Panc1 (cell line): ENCODE data around the gene ZFP36L1. TPM values are rescaled to one million over a fixed set of nuclear protein-coding genes. Genes with fewer than 3 reads are reported as not detected.

Source experiments
- ATAC-seq: fragments of 200-7000 bp; cut with Tn5 transposase; 2 replicates; pipeline ENCODE4 v1.9.1; 2020; ENCODE audit warnings: mild to moderate bottlenecking, moderate library complexity
- BruUV-seq: library from RNA; stranded (reverse); fragments of 400-500 nt; replicated peaks from 2 replicates; lab custom pipeline; 2021; lab: Mats Ljungman, UMichigan
- CTCF ChIA-PET: fragments of 300-600 bp; sonication (Branson Sonifier 250); formaldehyde crosslinking; loops from one replicate; lab custom pipeline; 2022; ENCODE audit warnings: antibody characterized with exemption; lab: Charles Lee
- POLR2A ChIA-PET: fragments of 300-600 bp; sonication (Branson Sonifier 250); formaldehyde crosslinking; loops from one replicate; lab custom pipeline; 2022; ENCODE audit warnings: antibody characterized with exemption; lab: Charles Lee
- DNase-seq: peaks from one replicate; pipeline ENCODE4 v3.0.0-alpha.2; 2010; ENCODE audit warnings: low read depth, low spot score
- H3K27ac ChIP-seq: 2 replicates; pipeline ENCODE4 v1.5.1; 2011; ENCODE audit warnings: mild to moderate bottlenecking, low read length, inconsistent platforms
- H3K27me3 ChIP-seq: fragments of 200-500 bp; sonication (Bioruptor generic); 2 replicates; pipeline ENCODE4 v1.6.0; 2014; ENCODE audit warnings: low read length, inconsistent platforms; ENCODE audit not compliant: control insufficient read depth, insufficient read depth
- H3K36me3 ChIP-seq: fragments of 200-500 bp; sonication (Bioruptor generic); 2 replicates; pipeline ENCODE4 v1.5.1; 2014; ENCODE audit warnings: inconsistent platforms, mild to moderate bottlenecking, low read length, moderate library complexity; ENCODE audit not compliant: control insufficient read depth, insufficient read depth
- H3K4me1 ChIP-seq: 2 replicates; pipeline ENCODE4 v1.5.1; 2011; ENCODE audit warnings: inconsistent platforms, mild to moderate bottlenecking, low read length, moderate library complexity; ENCODE audit not compliant: control insufficient read depth, insufficient read depth
- H3K4me3 ChIP-seq, 2 experiments: 2 replicates each; pipeline ENCODE4 v1.5.1; 2011 to 2012; ENCODE audit warnings: low read depth in 2 of 2, low read length in 2 of 2, mild to moderate bottlenecking in 2 of 2, inconsistent platforms in 1 of 2, moderate library complexity in 1 of 2
- H3K9me3 ChIP-seq: fragments of 200-500 bp; sonication (Bioruptor generic); 2 replicates; pipeline ENCODE4 v1.5.1; 2014; ENCODE audit warnings: low read depth, mild to moderate bottlenecking, inconsistent platforms, low read length, moderate library complexity; ENCODE audit not compliant: control insufficient read depth, insufficient read depth
- CTCF ChIP-seq: fragments of 450-650 bp; IDR thresholded peaks from 2 replicates; pipeline ENCODE4 v1.5.1; 2017; ENCODE audit warnings: mild to moderate bottlenecking
- POLR2AphosphoS5 ChIP-seq: IDR thresholded peaks from 2 replicates; pipeline ENCODE4 v1.6.1; 2012; ENCODE audit warnings: mild to moderate bottlenecking, low read depth, low read length, moderate library complexity
- REST ChIP-seq, 2 experiments: IDR thresholded peaks; 2 replicates each; pipeline ENCODE4 v1.6.1; 2011 to 2012; ENCODE audit warnings: low read depth in 2 of 2, control low read depth in 1 of 2, low read length in 1 of 2, mild to moderate bottlenecking in 1 of 2, moderate library complexity in 1 of 2; ENCODE audit not compliant: insufficient read depth in 1 of 2
- SIN3A ChIP-seq: IDR thresholded peaks from 2 replicates; pipeline ENCODE4 v1.6.1; 2012; ENCODE audit warnings: low read depth, mild to moderate bottlenecking, low read length, moderate library complexity, borderline replicate concordance; ENCODE audit not compliant: insufficient read depth
- TCF7L2 ChIP-seq: IDR thresholded peaks from 2 replicates; pipeline ENCODE4 v1.6.1; 2011; ENCODE audit warnings: mild to moderate bottlenecking, low read depth, low read length, inconsistent platforms
- in situ Hi-C: cut with HindIII; loops from 2 replicates; pipeline ENCODE4 v1.10.0; 2016; ENCODE audit warnings: low sequenced_read_pairs, low pct_unique_long_range_greater_than_20kb
- intact Hi-C: fragments of 100-400 bp; cut with micrococcal nuclease; formaldehyde crosslinking; loops from one replicate; pipeline ENCODE4 v1.10.0; 2022; ENCODE audit not compliant: unreplicated experiment
- total RNA-seq: library from RNA; stranded (reverse); gene quantifications from one replicate; pipeline ENCODE4 v1.2.1, GENCODE V29; 2021; ENCODE audit not compliant: unreplicated experiment

Gene ZFP36L1
- total RNA-seq, 1 experiment from 2014 or later = 84.9 TPM

- H3K27ac ChIP-seq = peak overlapping the region; percentile 81
- TF ChIP-seq POLR2AphosphoS5 (no peak), TCF7L2 (no peak), REST (IDR thresholded peaks at IDR 0.05; ENCODE audit: insufficient read depth in 1 of 2, low read depth in 2 of 2, low read length in 1 of 2) (no peak), CTCF (no peak), SIN3A (no peak)
- H3K36me3 ChIP-seq = no peaks in the 10 kb centered on the region
- CTCF ChIA-PET = interaction anchor here (1.5 kb wide), 1 partner anchor 871 kb away, joined by 3 read pairs; no protein-coding TSS in a partner anchor
- ATAC-seq (no peak), DNase-seq (no peak)
- no peaks in the 10 kb centered on the region for H3K9me3 ChIP-seq
- POLR2A ChIA-PET = interaction anchor here (1.1 kb wide), 1 partner anchor 26 kb away, joined by 3 read pairs; no protein-coding TSS in a partner anchor
- in situ Hi-C loops = no loop called here
- peak overlapping the region in 1 of 2 experiments; percentile 43; a peak in 2 of 4 replicates for H3K4me3 ChIP-seq
- TSS peak; percentile 89 for BruUV-seq
- intact Hi-C loops = loop anchor here (2.0 kb wide), 2 partner anchors 567 to 881 kb away; no protein-coding TSS in a partner anchor
- H3K4me1 ChIP-seq = peaks cover 23% of the 10 kb centered on the region
- H3K27me3 ChIP-seq = no peaks in the 10 kb centered on the region
These were observed 22.7 kb upstream of the ZFP36L1 start for GRCh38 chr14:68815298-68816182.

DNA sequence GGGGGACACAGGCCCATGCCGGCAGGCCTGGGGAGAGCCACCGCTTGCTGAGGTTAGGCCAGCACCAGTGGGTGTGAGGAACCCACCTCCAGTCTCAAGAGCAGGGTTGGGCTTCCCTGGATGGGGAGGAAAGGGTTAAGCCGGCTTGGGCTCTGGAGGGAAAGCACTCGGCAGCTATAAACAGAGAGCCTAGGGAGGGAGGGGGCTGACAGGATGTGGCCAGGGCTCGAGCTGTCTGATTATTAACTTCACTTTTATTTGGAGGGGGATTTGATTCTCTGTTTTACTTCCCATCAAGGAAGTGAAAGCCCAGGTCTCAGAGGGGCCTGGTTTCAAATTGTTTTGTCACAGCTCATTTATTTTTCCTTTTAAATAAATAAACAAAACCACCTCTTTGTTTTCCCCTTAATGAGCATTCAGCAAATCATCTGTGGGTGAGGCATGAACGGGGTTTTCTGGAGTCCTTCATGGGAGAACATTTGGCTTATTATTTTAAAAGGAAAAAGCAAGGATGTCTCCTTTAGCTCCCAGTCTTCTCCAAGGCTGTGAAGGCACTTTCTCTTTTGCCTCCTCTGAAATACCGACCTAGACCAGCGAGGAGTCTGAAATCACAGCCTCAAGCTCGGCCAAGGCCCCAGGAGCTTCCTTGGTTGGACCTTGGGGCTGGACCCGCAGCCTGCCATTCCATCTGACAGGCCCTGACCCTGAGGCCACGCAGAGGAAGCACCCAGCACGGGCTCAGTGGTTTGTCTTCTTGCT lies 21.9 kb upstream of the ZFP36L1 start:
- TF ChIP-seq TCF7L2 (no peak), REST (IDR thresholded peaks at IDR 0.05; ENCODE audit: insufficient read depth in 1 of 2, low read depth in 2 of 2, low read length in 1 of 2) (no peak), CTCF (no peak), SIN3A (no peak), POLR2AphosphoS5 (no peak)
- no TSS peak for BruUV-seq
- H3K4me1 ChIP-seq = peaks cover 23% of the 10 kb centered on the region
- peak; percentile 48 for ATAC-seq
- ChIA-PET CTCF (no interaction called here), POLR2A (interaction anchor here (0.6 to 1.1 kb wide), 3 partner anchors 22 to 1006 kb away, joined by 3 to 19 read pairs (median 3); partner anchors contain the start of gene ZFP36L1)
- H3K4me3 ChIP-seq = no peak overlapping the region; a peak in 1 of 4 replicates
- DNase-seq = no peak
- H3K36me3 ChIP-seq = no peaks in the 10 kb centered on the region
- H3K9me3 ChIP-seq = no peaks in the 10 kb centered on the region
- intact Hi-C loops = no loop called here
- peak overlapping the region; percentile 81 for H3K27ac ChIP-seq
- H3K27me3 ChIP-seq = no peaks in the 10 kb centered on the region
- in situ Hi-C loops = no loop called here
